ENCODE data around the gene PTPRT. TPM values are rescaled to one million over a fixed set of nuclear protein-coding genes. Genes with fewer than 3 reads are reported as not detected.

PTPRT gene
- total RNA-seq, 1 experiment from 2014 or later = not detected

- CTCF ChIA-PET = no interaction called here
- H3K9me3 ChIP-seq (ENCODE audit: control insufficient read depth, insufficient read depth, low read depth, low read length) = no peaks in the 10 kb centered on the region
- no peaks in the 10 kb centered on the region for H3K27me3 ChIP-seq (ENCODE audit: control insufficient read depth, insufficient read depth, low read length)
- intact Hi-C loops (cut with micrococcal nuclease; ENCODE audit: unreplicated experiment) = no loop called here
- DNase-seq (ENCODE audit: low read depth, low spot score) = no peak
- no peaks in the 10 kb centered on the region for H3K36me3 ChIP-seq (ENCODE audit: control insufficient read depth, insufficient read depth, low read length)
- in situ Hi-C loops (cut with HindIII; ENCODE audit: low pct_unique_long_range_greater_than_20kb, low sequenced_read_pairs) = no loop called here
- no peaks in the 10 kb centered on the region for H3K4me1 ChIP-seq (ENCODE audit: control insufficient read depth, insufficient read depth, low read length)
- POLR2A ChIA-PET = no interaction called here
- no peak overlapping the region for H3K4me3 ChIP-seq (ENCODE audit: low read depth in 2 of 2, low read length in 2 of 2)
- BruUV-seq (replicated peaks) = no TSS peak
- TF ChIP-seq REST (IDR thresholded peaks at IDR 0.05; ENCODE audit: insufficient read depth in 1 of 2, low read depth in 2 of 2, low read length in 1 of 2) (no peak), TCF7L2 (IDR thresholded peaks at IDR 0.05; ENCODE audit: low read depth, low read length) (no peak), POLR2AphosphoS5 (IDR thresholded peaks at IDR 0.05; ENCODE audit: low read depth, low read length) (no peak), SIN3A (IDR thresholded peaks at IDR 0.05; ENCODE audit: borderline replicate concordance, insufficient read depth, low read depth, low read length) (no peak), CTCF (IDR thresholded peaks at IDR 0.05) (no peak)
- no peak overlapping the region for H3K27ac ChIP-seq (ENCODE audit: low read length)
- ATAC-seq = no peak
Observed at GRCh38 chr20:42565235-42565995, 624.3 kb downstream of the PTPRT start.

DNA sequence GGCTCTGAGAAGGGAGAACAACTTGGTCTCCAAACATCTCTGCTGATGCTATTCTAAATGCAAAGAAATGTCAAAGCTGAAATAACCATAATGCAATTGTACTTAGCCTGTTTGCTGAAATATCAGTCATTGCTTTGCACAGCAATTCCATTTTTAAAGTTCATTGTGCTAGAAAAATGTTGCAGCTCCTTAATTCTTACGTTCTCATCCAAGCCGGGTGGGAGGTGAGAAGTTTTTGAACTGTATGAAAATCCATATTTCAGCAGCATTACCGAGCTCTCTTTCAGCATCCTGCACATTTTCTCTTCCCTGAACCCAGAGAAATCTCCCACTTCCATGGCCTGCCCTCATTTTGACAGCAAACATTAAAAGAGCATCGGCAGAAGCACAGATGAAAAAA, 630.0 kb downstream of the PTPRT start:
- DNase-seq (ENCODE audit: low read depth, low spot score) (no peak), ATAC-seq (no peak)
- TF ChIP-seq SIN3A (IDR thresholded peaks at IDR 0.05; ENCODE audit: borderline replicate concordance, insufficient read depth, low read depth, low read length) (no peak), REST (IDR thresholded peaks at IDR 0.05; ENCODE audit: insufficient read depth in 1 of 2, low read depth in 2 of 2, low read length in 1 of 2) (no peak), CTCF (IDR thresholded peaks at IDR 0.05) (no peak), TCF7L2 (IDR thresholded peaks at IDR 0.05; ENCODE audit: low read depth, low read length) (no peak), POLR2AphosphoS5 (IDR thresholded peaks at IDR 0.05; ENCODE audit: low read depth, low read length) (no peak)
- Histone ChIP-seq H3K27ac (ENCODE audit: low read length) (no peak overlapping the region), H3K9me3 (ENCODE audit: control insufficient read depth, insufficient read depth, low read depth, low read length) (no peaks in the 10 kb centered on the region), H3K27me3 (ENCODE audit: control insufficient read depth, insufficient read depth, low read length) (no peaks in the 10 kb centered on the region), H3K36me3 (ENCODE audit: control insufficient read depth, insufficient read depth, low read length) (no peaks in the 10 kb centered on the region), H3K4me3 (ENCODE audit: low read depth in 2 of 2, low read length in 2 of 2) (no peak overlapping the region), H3K4me1 (ENCODE audit: control insufficient read depth, insufficient read depth, low read length) (no peaks in the 10 kb centered on the region)
- BruUV-seq (replicated peaks) = no TSS peak
- CTCF ChIA-PET = no interaction called here
- in situ Hi-C loops (cut with HindIII; ENCODE audit: low pct_unique_long_range_greater_than_20kb, low sequenced_read_pairs) (no loop called here), intact Hi-C loops (cut with micrococcal nuclease; ENCODE audit: unreplicated experiment) (no loop called here)
- POLR2A ChIA-PET = no interaction called here

All from Panc1 (cell line).